ENCODE results near the gene APC.

- TF ChIP-seq CTCF (IDR thresholded peaks at IDR 0.05) (no peak), POLR2AphosphoS5 (IDR thresholded peaks at IDR 0.05; ENCODE audit: low read depth, low read length) (no peak)
These were observed 5.9 kb downstream of the APC start for GRCh38 chr5:112743631-112744030.
